ENCODE data around the gene HMGXB4.

The HMGXB4 gene

DNA sequence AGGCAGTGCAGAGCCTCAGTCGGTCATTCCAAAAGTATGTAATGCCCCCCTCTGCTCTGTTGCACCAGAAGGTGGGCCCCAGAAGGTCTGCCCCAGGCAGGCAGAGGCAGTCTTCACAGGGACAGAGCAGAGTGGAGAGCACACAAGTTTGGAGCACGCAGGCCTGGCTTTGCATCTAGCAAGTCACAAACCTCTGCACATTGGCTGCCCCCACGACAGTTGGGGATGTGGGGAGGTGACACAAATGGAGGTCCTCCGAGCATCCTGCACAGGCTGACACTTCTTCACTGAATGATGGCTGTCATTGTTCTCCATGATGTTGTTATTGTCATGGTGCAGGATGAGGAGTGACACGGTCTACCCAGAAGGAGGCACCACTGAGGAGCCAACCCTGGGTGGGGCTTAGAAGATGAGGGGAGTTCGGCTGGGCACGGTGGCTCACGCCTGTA is 54.3 kb downstream of the HMGXB4 start:
- DNase-seq, result no peak

GRCh38 chr22:35312198-35313059 is 55.1 kb downstream of the HMGXB4 start:
- DNase-seq, result peak; percentile 18

GRCh38 chr22:35313311-35314121 is 56.2 kb downstream of the HMGXB4 start:
- peak; percentile 23 for DNase-seq

- no peak for DNase-seq
Observed at GRCh38 chr22:35314161-35314942, 57.1 kb downstream of the HMGXB4 start.

- DNase-seq, result no peak
Observed at GRCh38 chr22:35315141-35315854, 58.0 kb downstream of the HMGXB4 start.

DNA sequence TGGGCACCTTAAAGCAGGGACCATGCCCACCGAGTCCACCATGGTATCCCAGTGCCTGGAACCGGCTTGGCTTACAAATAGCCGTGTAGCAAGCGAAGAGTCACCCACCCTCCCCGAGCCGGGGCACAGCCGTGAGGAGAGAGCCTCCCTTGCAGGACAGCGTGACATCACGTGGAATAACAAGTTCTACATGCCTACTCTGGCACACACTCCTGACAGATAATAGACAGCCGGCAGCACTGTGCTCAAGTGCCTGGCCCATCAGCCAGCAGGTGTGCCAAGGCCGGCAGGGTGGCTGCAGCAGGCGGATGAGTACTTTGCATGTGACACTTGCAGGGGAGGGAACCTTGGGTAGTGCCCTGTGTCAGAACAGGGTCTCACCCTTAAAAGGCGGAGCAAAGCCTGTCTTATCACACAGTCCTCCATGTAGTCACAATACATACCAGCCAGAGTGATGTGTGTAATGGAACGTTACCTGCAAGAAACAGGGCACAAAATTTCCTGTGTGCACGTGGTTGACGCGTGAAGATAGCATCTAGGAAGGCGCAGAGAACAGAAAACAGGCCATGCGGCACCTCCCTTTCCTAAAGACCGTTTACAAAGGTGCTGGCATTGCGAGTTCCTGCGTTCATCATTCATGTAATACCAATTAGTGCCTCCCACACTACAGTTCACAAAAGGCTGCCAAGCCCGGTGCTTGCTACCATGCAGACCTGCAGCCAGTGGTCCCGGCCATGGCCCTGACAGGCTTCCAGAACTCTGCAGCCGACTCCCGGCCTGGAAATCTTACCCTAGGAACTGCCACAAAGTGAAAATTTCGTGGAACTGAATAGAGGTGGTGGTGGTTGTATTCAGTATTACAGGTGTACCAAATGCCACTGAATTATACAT is 58.8 kb downstream of the HMGXB4 start:
- no peak for DNase-seq

DNA sequence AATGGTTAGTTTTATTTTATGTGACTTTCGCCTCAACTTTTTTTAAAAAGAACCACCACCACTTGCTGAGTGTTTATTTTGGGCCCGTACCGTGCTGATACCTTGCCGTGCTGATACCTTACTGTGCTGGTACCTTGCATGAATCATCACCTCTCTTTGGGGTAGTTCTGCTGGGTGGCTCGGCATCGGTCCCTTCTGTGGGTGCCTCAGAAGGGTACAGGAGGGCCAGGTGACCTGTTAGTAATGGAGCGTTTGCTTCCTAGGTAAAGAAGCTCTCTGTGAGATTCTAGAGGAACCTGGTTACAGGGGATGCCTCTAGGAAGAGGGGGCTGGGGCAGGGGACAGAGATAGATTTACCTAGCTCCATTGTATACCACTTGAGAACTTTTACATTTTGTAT is 59.5 kb downstream of the HMGXB4 start:
- DNase-seq, result no peak

DNA sequence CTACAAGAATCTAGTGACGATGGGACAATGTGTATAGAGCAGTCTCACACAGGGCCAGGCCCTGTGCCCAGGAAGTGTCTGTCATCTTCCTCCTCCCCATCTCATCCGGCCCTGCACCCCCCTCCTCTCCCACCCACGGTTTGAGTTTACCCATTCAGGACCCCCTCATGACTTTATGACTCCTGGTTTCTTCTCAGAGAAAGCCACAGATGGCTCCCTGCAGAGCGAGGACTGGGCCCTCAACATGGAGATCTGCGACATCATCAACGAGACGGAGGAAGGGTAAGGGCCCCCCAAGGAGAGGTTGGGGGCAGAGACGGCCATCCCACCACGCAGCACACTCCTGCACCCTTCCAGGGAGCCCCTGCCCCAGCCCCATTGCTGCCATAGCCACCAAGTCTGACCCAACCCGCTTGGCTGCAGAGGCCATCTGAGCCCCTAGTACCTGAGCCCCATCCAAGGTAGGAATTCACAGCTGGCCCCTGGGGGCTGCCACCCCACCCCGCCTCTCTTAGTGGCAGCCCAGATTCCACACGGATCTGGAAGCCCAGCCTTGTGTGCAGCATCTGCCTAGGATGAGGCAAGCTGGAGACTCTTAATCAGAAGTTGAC is 60.5 kb downstream of the HMGXB4 start:
- no peak for DNase-seq

DNA sequence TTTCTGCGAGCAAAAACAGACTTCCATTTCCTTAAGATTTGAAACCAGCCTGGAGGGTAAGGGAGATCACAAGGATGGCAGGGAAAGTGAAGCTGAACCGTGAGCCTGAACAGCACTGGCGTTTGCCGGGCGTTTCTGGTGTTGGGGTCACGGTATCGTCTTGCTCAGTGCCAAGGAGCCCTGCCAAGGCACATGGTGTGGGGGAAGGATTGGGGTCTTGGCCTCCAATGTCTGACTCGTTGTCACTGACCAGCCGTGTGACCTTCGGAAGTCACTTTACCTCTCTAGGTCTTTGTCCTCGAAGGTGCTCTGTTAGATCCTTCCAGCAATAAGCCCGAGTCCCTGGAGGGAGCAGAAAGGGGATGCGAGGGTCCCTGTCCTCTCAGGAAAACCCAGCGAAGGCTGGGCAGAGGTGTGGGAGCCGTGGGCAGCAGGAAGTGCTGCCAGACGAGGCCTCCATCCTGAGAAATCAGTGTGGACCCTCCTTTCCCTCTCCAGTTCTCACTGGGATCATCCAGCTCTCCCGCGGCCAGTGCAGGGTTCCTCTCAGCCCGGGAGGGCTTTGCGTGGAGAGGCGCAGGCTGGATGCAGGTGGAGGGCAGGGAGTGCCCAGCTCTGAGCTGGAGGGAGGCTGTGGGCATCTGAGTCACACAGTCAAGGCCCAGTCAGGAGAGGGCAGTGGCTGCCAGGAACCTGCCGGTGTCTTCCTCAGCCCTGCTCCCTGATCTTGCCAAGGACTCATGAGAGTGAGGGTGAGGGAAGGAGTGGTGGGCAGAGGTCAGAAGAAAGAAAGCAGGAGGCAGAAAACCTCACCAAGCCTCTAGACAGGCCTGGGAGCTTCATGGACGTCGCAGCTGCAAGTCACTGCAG is 61.3 kb downstream of the HMGXB4 start:
- DNase-seq, result no peak

- DNase-seq, result no peak
Observed at GRCh38 chr22:35319244-35319985, 62.1 kb downstream of the HMGXB4 start.

DNA sequence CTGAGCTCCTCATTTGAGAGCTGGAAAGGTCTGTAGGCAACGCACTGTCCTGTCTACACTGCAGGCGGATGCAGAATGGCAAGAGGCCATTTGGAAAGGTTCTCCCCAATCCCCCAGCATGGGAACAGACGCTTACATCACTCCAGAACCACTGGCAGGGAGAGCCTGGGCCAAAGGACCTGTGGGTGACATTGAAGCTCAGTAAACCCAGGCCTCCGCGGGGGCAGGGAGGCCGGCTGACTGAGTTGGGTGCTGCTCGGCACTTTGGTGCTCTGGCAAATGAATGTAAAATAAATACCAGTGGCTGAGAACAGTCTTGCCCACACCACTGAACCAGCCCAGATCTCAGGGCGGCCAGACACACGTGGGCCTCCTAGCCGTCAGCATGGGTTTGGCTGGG is 64.8 kb downstream of the HMGXB4 start:
- DNase-seq, result no peak

DNA sequence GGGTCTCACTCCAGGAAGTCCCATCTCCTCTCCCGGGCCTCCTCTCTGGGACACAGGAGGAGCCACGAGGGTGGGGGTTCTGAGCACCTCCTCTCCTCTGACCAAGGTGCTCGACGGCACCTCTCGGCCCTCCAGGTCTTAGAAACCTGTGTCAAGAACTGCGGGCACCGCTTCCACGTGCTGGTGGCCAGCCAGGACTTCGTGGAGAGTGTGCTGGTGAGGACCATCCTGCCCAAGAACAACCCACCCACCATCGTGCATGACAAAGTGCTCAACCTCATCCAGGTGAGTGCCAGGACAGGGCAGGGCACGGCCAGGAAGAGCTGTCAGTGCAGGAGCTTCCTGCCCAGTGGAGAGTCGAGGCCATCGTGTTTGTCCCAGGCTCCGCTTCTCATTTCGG is 65.6 kb downstream of the HMGXB4 start:
- DNase-seq, result no peak

DNA sequence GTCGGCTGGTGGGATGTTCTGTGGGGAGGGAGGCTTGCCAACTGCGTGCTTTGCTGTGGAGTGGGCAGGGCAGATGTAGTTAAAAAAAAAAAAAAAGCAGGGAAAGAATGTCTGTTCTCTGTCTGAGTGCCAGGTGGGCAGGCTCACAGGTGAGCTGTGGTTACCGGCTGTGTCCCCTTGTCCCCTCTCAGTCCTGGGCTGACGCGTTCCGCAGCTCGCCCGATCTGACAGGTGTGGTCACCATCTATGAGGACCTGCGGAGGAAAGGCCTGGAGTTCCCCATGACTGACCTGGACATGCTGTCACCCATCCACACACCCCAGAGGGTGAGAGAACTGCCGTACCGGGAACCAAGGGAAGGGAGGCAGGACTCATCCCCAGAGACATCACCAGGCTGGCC is 66.0 kb downstream of the HMGXB4 start:
- DNase-seq, result no peak

DNA sequence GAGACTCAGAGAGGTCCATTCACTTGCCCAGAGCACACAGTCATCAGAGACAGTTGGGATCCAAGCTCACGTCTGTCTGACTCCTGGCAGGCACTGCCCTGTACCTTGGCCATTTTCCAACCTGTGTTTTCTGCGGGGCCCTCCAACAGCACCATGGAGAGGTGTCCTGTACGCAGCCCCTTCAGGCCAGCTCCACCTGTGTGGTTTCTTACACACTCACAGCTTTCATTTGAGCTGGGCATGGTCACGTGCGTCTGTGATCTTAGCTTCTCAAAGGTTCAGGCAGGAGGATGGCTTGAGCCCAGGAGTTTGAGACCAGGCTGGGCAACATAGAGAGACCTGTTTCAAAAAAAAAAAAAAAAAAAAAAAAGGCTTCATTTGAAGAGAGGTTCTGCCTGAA is 66.8 kb downstream of the HMGXB4 start:
- DNase-seq, result no peak

- no peak for DNase-seq
Observed at GRCh38 chr22:35324762-35325161, 67.5 kb downstream of the HMGXB4 start.

DNA sequence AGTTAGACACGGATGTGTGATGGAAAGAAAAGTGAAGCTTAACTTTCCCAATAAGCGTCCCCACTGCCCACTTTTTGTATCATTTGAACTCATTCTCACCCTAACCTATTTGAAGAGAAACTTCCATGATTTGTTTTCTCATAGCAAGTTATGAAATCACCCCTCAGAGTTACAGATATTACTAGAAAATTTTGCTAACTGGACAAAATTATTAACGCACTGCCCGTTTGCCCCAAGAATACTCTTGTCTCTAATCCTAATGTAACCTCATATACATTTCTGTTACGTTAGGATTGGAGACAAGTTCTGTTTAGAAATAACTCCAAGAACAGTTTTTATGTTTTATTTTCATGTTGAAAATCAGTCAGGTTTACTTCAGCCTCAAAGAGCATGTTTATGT is 67.9 kb downstream of the HMGXB4 start:
- DNase-seq, result no peak

DNA sequence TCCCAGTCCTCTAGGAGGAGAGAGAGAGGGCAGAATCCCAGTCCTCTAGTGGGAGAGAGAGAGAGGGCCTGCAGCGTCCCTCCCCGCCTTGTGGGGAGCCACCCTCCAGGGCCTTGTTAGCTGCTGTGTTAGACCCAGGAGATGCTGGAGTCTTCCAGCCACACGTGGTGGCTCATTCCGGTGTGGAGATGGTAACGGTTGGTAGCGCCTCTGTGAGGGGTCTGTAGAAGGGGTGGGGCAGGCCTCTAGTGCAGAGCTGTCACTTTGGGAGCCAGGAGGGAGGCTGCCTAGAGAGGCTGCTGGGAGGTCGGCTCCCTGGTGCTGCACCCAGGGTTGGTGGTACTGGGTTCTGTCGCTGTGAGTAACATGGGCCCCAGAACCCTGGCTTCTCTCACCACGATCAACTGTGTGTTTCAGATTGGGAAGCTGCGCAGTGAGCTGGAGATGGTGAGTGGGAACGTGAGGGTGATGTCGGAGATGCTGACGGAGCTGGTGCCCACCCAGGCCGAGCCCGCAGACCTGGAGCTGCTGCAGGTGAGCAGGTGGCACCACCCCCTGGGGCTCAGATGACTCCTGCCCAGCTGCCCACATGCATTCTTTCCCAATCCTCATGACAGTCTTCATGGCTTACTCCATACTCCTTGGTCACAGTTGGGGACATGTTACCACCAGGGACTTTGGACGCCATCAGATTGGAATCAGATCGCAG is 69.7 kb downstream of the HMGXB4 start:
- DNase-seq, result no peak

- no peak for DNase-seq
Observed at GRCh38 chr22:35327690-35328471, 70.6 kb downstream of the HMGXB4 start.
